Left colon (tissue), 2 donors: Measurements from ENCODE around the gene ARID1A. TPM values are rescaled to one million over a fixed set of nuclear protein-coding genes. Genes with fewer than 3 reads are reported as not detected.
A peak's percentile ranks its signal among the peaks of the same experiment; 100 is the strongest.
"Not testable (repeated sequence)": the region's sequence is repeated elsewhere in the genome, so short reads cannot be mapped to it uniquely, and the experiment has no call there.

Experiments used
- ATAC-seq: fragments of 200-7000 bp; cut with Tn5 transposase; one replicate; pipeline ENCODE4 v1.9.1; 2020; ENCODE audit warnings: mild to moderate bottlenecking, moderate library complexity
- DNase-seq, 2 donors: peaks; one replicate each; pipeline ENCODE4 v3.0.0-alpha.2; 2020
- intact Hi-C, 2 donors: fragments of 100-400 bp; cut with DNase I in 1 of 2; cut with micrococcal nuclease in 1 of 2; formaldehyde crosslinking; loops; one replicate each; pipeline versions ENCODE4 v1.11.2 to v1.14.0; 2022; cut with DNase I, micrococcal nuclease
- long read RNA-seq: library from polyadenylated mRNA; unstranded; transcript quantifications from one replicate; pipeline ENCODE4 v2.0.0, GENCODE V29; 2021
- total RNA-seq, 2 donors: library from RNA; stranded (reverse); fragmentation: NEBNext Ultra II Directional; extraction: Animal tissue kit (Norgen Biotek cat#: 25700); gene quantifications; one replicate each; pipeline ENCODE4 v1.2.1, GENCODE V29; 2021
- donor health status: DM: no; HTN: no; CAD: no.
- donor health status: DM: yes; HTN: yes; CAD: no.

ARID1A gene
- total RNA-seq, result 10 to 100 TPM; 60.2 to 61.4 TPM
- long read RNA-seq, transcript ARID1A-217 (1 exons, 3,046 nt), result major isoform, 7 of 27 reads
- long read RNA-seq, partial matches to known transcripts, result 18 of 27 reads
- long read RNA-seq, other reads (novel, unspliced or antisense), result 2 of 27 reads

DNA sequence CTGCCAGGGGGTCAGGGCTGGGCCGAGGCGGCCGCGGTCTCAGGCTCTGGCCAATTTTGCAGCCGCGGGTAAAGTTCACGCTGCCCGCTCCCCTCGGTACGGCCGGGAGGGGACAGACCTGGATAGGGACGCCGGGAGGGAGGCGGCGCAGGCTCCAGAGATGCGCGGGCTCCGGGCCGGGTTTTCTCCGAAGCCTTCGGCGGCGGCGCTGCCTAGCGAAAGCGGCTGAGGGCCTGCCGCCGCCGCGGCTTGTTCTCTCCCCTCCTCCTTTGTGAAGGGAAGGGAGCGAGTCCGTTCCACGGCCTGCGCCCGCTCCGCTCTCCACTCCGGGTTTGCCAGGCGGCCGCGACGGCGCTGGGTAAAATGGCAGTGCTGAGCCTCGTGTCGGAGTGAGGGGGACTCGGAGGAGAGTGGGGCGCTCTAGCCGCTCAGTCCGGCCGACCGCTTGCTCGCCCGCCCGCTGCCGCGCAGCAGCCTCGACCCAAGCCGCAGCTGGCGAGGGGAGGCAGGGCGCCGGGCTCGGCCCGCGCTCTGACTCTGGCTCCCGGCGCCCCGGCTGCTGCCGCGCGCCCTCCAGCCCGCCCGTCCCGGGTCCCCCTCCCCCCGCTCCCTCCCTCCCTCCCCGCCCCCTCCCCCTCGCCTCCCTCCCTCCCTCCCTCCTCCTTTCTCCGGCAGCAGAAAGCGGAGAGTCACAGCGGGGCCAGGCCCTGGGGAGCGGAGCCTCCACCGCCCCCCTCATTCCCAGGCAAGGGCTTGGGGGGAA lies at the start of gene ARID1A:
Gene ARID1A (plus strand): TSS at position 660 of the 763 bp plus-strand sequence. CDS start 389 bp downstream, outside the sequence.
- intact Hi-C loops, result no loop called here
- ATAC-seq, result peak; percentile 60

DNA sequence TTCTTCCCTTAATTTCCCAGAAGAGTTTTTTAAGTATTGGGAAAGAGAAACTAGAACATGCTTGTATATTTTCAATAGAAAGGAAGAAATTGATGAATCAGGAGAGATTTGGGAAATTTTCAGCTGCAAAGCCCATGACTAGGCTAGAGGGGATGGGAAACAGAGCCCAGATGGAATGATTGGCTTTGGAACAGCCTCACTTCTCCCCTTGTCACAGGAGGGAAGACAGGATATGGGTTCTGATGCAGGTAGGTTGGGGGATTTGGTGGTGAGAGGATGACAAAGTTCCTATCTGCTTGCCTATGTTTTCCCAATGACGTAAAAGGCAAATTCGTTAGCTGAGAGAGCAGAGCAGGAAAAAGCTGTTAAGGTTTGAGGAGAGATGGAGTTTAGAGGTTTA lies 31.0 kb upstream of the ARID1A start:
- intact Hi-C loops, result no loop called here
- DNase-seq (no peak), ATAC-seq (no peak)

More for the DNA sequence above, at the start of gene ARID1A:
- peak; percentile 95 for DNase-seq

DNA sequence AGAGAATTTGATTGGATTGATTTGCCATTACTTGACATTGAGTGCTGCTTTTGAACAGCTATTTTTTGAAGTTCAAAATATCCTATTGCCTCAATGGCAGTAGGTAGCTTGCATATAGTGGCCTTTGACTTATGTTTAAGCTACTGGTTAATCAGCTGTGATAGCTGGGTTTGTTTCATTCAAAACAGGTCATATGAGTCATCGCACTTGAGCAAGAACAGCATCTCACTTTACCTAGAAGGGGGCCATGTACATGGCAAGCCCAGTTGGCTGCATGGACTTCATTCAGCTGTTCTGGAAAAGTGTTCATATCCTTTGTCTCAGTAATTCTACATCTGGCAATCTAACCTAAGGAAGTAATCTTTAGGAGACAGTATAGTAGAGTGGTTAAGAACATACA lies 29.0 kb upstream of the ARID1A start:
- no peak for ATAC-seq
- intact Hi-C loops, result no loop called here
- no peak for DNase-seq

GRCh38 chr1:26668106-26668786 lies 27.6 kb upstream of the ARID1A start:
- DNase-seq, ATAC-seq, intact Hi-C loops: not testable (repeated sequence)

- intact Hi-C loops, result no loop called here
- ATAC-seq (peak; percentile 100), DNase-seq (peak; percentile 91 to 93)
Observed at GRCh38 chr1:26677306-26678115, 18.3 kb upstream of the ARID1A start.

DNA sequence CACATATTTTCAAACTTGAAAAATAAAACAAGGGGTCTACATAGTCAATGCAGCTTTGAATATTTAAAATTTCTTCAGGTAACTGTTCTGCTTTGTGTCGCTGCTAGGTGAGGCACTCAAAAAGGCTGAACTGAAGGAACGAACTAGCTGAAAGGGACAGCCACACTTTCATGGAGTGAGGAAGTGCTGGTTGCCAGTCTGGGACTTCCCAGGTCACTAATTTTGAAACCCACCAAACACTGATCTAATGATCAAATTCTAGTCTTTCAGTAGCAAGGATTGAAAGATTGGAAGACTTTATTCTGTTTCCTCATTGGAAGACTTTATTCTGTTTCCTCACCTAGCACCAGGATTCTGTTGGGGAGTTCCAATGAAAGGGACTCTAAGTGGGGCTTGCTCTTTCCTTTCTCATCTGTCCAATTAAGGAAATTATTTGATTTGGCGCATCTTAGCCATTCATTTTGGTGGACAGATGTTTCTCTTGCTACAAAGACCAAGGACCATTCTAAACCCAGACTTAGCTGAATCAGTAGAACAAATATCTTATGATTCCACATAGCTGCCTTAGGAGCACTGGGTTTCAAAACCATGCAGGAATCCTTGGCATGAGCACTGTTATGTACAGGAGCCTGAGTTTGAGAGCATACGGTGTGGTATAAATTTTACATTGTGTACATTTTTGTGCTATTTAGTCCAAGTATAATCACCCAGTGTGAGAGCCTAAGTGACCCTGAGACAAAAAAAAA lies 10.9 kb upstream of the ARID1A start:
- intact Hi-C loops, result no loop called here
- ATAC-seq (no peak), DNase-seq (no peak)

GRCh38 chr1:26686795-26687194 lies 9.0 kb upstream of the ARID1A start:
- DNase-seq (no peak), ATAC-seq (no peak)
- intact Hi-C loops, result no loop called here

GRCh38 chr1:26689504-26689903 lies 6.3 kb upstream of the ARID1A start:
- DNase-seq (no peak), ATAC-seq (no peak)
- intact Hi-C loops, result no loop called here

GRCh38 chr1:26690157-26690556 lies 5.7 kb upstream of the ARID1A start:
- no peak for DNase-seq

GRCh38 chr1:26690576-26691031 lies 5.2 kb upstream of the ARID1A start:
- intact Hi-C loops, result loop anchor here in 1 of 2 donors (5.0 kb wide), 1 partner anchor 97 kb away; the partner anchor contains the start of gene PIGV
- no peak for DNase-seq
- no peak for ATAC-seq

More at GRCh38 chr1:26690157-26690556, 5.7 kb upstream of the ARID1A start:
- ATAC-seq, result no peak
- intact Hi-C loops, result loop anchor here in 1 of 2 donors (5.0 kb wide), 1 partner anchor 97 kb away; the partner anchor contains the start of gene PIGV

DNA sequence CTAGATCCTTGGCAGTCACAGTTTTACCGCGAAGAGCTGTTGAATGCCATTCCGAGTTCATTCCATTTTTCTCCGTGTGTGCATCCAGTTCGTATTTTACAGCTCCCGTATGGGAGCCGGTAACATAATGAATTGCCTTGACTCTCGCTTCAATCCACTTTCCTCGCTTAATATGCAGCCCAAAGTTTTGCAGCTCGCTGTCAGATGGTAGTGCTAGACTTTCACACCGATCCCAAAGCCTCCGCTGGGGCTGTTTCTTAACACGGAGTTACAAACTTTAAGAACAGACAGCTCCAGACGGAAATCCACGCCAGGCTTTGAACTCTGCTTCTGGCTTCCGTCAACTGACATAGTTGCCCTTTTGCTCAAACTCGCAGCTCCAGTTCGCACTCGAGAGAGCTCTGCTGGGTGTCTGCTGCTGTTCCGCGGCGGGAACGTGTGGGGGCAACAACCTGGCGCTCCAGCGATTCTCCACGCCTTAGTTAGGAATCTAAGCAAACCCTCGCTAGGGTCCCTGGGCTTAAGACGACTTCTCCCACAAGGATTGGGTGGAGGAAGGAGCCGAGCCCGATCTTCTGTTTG lies 3.5 kb upstream of the ARID1A start:
- peak; percentile 83 to 89 for DNase-seq
- ATAC-seq, result peak; percentile 52
- intact Hi-C loops, result loop anchor here in 1 of 2 donors (5.0 kb wide), 1 partner anchor 95 kb away; the partner anchor contains the start of gene PIGV

DNA sequence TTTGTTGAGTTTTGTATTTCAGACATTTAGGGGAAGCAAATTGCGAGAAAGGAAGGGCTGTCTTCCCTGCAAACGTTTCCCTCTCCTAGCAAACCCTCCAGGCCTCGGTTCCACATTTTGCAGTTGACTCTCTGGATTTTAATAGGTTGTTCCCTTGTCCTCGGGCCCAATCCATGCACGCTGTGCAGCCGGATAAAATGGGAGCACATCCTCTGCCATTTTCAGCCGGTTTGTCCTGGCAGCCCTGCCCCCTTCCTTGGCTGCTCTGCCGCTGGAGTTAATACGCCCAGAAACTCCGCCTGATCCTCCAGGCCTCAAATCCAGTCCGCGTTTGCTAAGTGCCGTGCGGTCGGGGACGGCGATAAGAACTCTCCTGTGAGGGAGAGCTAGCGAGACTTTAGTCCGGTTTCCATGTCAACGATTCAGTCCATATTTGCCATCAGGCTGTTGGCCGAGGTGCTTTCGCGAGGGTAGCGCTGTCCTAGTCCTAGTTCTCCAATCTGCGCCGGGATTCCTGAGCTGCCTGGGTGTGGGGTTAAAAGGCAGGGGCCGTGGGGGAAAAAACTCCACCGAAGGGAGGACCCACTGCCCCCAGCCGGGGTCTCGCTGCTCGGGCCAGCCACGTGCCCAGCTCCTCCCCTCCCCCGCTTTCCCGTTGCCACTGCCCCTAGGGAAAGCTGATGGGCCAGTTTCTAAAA lies 2.9 kb upstream of the ARID1A start:
- ATAC-seq (peak; percentile 62), DNase-seq (peak; percentile 93 to 97)

DNA sequence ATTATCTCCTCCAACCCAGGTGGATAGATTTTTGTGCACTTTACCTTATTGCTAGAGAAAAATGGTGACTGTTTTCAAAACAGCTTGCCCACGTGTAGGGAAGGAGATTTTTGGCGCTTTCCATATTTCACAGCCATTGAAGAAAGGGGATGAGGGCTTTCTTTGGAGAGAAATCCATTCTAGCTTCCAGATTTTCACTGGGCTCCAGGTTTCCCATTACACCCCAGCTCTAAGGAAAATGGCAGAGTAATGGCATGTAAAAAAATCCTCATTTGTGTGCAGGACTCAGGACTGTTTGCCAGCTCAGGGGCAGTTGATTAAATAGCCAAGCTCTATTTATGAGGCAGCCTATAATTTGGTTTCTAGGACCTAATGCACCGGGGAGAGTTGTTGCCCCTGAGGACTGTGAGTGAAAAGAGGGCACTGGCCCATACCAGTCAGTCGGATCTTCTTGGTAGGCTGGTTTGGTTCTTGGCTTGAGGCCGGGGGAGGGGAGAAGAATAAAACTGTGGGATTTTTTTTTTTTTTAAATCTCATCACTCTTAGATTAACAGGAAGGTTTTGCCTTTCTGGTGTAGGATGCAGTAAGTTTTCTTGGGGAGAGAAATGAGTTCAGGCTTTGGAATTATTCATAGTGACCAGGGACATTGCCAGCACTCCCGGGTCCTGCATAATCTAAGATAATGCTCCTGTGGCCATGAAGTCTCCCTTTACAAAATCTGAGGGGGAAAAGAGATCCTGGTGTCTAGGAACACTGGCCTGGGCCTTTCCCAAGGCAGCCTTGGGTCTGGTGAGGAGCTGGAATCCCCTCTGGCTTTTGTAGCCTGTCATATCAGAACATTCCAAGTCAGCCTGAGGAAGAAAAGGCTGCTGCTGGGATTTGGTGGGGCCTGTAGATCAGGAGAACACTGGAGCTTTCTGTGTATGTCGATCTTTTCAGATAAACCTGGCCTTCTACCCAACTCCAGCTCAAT lies 1.9 kb upstream of the ARID1A start:
- intact Hi-C loops, result loop anchor here in 1 of 2 donors (5.0 kb wide), 1 partner anchor 93 kb away; the partner anchor contains the start of gene PIGV
- DNase-seq (peak in 1 of 2 donors; percentile 29), ATAC-seq (no peak)

More for the DNA sequence above, 2.9 kb upstream of the ARID1A start:
- intact Hi-C loops, result loop anchor here in 1 of 2 donors (5.0 kb wide), 1 partner anchor 94 kb away; the partner anchor contains the start of gene PIGV

GRCh38 chr1:26694638-26695355 lies 1.0 kb upstream of the ARID1A start:
- ATAC-seq, result no peak
- no peak for DNase-seq
- intact Hi-C loops, result loop anchor here in 1 of 2 donors (5.0 kb wide), 1 partner anchor 93 kb away; the partner anchor contains the start of gene PIGV

DNA sequence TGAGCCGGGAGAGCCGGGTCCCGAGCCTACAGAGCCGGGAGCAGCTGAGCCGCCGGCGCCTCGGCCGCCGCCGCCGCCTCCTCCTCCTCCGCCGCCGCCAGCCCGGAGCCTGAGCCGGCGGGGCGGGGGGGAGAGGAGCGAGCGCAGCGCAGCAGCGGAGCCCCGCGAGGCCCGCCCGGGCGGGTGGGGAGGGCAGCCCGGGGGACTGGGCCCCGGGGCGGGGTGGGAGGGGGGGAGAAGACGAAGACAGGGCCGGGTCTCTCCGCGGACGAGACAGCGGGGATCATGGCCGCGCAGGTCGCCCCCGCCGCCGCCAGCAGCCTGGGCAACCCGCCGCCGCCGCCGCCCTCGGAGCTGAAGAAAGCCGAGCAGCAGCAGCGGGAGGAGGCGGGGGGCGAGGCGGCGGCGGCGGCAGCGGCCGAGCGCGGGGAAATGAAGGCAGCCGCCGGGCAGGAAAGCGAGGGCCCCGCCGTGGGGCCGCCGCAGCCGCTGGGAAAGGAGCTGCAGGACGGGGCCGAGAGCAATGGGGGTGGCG lies 371 bp downstream of the ARID1A start:
- intact Hi-C loops, result no loop called here
- DNase-seq (peak; percentile 35 to 55), ATAC-seq (no peak)
